ENCODE measurements around the gene SNN.

Gene SNN

GRCh38 chr16:11630046-11630767 lies 38.0 kb upstream of the SNN start:
- TF ChIP-seq FOXP2 (optimal IDR thresholded peaks at IDR 0.05; ENCODE audit: borderline replicate concordance, extremely low read depth, extremely low read length, insufficient read depth) (no peak), REST (IDR thresholded peaks at IDR 0.05; ENCODE audit: insufficient read depth in 1 of 2, low read depth in 2 of 2, low read length in 2 of 2) (no peak)

- no peak for TF ChIP-seq FOXP2 (optimal IDR thresholded peaks at IDR 0.05; ENCODE audit: borderline replicate concordance, extremely low read depth, extremely low read length, insufficient read depth)
- TF ChIP-seq POLR2AphosphoS5 (IDR thresholded peaks at IDR 0.05; ENCODE audit: low read depth, low read length): no peak
- no peak for TF ChIP-seq TAF1 (IDR thresholded peaks at IDR 0.05; ENCODE audit: borderline replicate concordance, insufficient read depth, low read length)
- no peak for TF ChIP-seq SIN3A (IDR thresholded peaks at IDR 0.05; ENCODE audit: borderline replicate concordance, insufficient read depth, low read length)
- TF ChIP-seq REST (IDR thresholded peaks at IDR 0.05; ENCODE audit: insufficient read depth in 1 of 2, low read depth in 2 of 2, low read length in 2 of 2): no peak
These were observed 37.5 kb upstream of the SNN start for GRCh38 chr16:11630768-11631056.

GRCh38 chr16:11631214-11631613 lies 37.0 kb upstream of the SNN start:
- TF ChIP-seq POLR2AphosphoS5 (IDR thresholded peaks at IDR 0.05; ENCODE audit: low read depth, low read length) (no peak), REST (IDR thresholded peaks at IDR 0.05; ENCODE audit: insufficient read depth in 1 of 2, low read depth in 2 of 2, low read length in 2 of 2) (no peak), FOXP2 (optimal IDR thresholded peaks at IDR 0.05; ENCODE audit: borderline replicate concordance, extremely low read depth, extremely low read length, insufficient read depth) (no peak), SIN3A (IDR thresholded peaks at IDR 0.05; ENCODE audit: borderline replicate concordance, insufficient read depth, low read length) (no peak), TAF1 (IDR thresholded peaks at IDR 0.05; ENCODE audit: borderline replicate concordance, insufficient read depth, low read length) (no peak)

GRCh38 chr16:11632455-11632939 lies 35.8 kb upstream of the SNN start:
- TF ChIP-seq SIN3A (IDR thresholded peaks at IDR 0.05; ENCODE audit: borderline replicate concordance, insufficient read depth, low read length) (no peak), FOXP2 (optimal IDR thresholded peaks at IDR 0.05; ENCODE audit: borderline replicate concordance, extremely low read depth, extremely low read length, insufficient read depth) (no peak), TAF1 (IDR thresholded peaks at IDR 0.05; ENCODE audit: borderline replicate concordance, insufficient read depth, low read length) (no peak)

- TF ChIP-seq POLR2AphosphoS5 (IDR thresholded peaks at IDR 0.05; ENCODE audit: low read depth, low read length): no peak
- no peak for TF ChIP-seq REST (IDR thresholded peaks at IDR 0.05; ENCODE audit: insufficient read depth in 1 of 2, low read depth in 2 of 2, low read length in 2 of 2)
- TF ChIP-seq FOXP2 (optimal IDR thresholded peaks at IDR 0.05; ENCODE audit: borderline replicate concordance, extremely low read depth, extremely low read length, insufficient read depth): no peak
- TF ChIP-seq SIN3A (IDR thresholded peaks at IDR 0.05; ENCODE audit: borderline replicate concordance, insufficient read depth, low read length): no peak
- no peak for TF ChIP-seq TAF1 (IDR thresholded peaks at IDR 0.05; ENCODE audit: borderline replicate concordance, insufficient read depth, low read length)
These were observed 35.1 kb upstream of the SNN start for GRCh38 chr16:11633113-11633512.

All from PFSK-1 (cell line).